Natural killer cell (primary cell): ENCODE measurements around the gene DBN1. TPM values are rescaled to one million over a fixed set of nuclear protein-coding genes. Genes with fewer than 3 reads are reported as not detected.

ENCODE experiments used
- ATAC-seq, 3 donors: fragments of 150-1000 bp in 2 of 3; fragments of 200-7000 bp in 1 of 3; cut with Tn5 transposase; 1 replicate in 1 of 3; 2 replicates in 2 of 3; pipeline ENCODE4 v1.10.0; 2021; ENCODE audit warnings: mild to moderate bottlenecking in 2 of 3, moderate library complexity in 2 of 3
- DNase-seq, 2 donors: peaks; one replicate each; pipeline versions ENCODE4 v3.0.0 to v3.0.0-alpha.2; 2013 to 2021; ENCODE audit warnings: mixed read lengths in 1 of 2
- H3K27ac ChIP-seq: one replicate; pipeline ENCODE4 v1.5.1; 2013; ENCODE audit warnings: mild to moderate bottlenecking, low read length
- H3K27me3 ChIP-seq: one replicate; pipeline ENCODE4 v1.6.1; 2013; ENCODE audit warnings: low read length; ENCODE audit not compliant: control insufficient read depth, insufficient read depth
- H3K36me3 ChIP-seq: one replicate; pipeline ENCODE4 v1.6.1; 2013; ENCODE audit warnings: low read length; ENCODE audit not compliant: control insufficient read depth, insufficient read depth
- H3K4me1 ChIP-seq: one replicate; pipeline ENCODE4 v1.6.1; 2013; ENCODE audit warnings: low read length; ENCODE audit not compliant: control insufficient read depth, insufficient read depth
- H3K4me3 ChIP-seq: one replicate; pipeline ENCODE4 v1.5.1; 2013; ENCODE audit warnings: low read length
- H3K9me3 ChIP-seq: one replicate; pipeline ENCODE4 v1.6.1; 2013; ENCODE audit warnings: low read length; ENCODE audit not compliant: control insufficient read depth, insufficient read depth
- H3K27ac Mint-ChIP-seq, 2 donors: one replicate each; pipeline ENCODE4 v1.8.0; 2022; ENCODE audit warnings: mild to moderate bottlenecking in 2 of 2, mixed read lengths in 2 of 2, moderate library complexity in 1 of 2
- H3K27me3 Mint-ChIP-seq, 2 donors: one replicate each; pipeline ENCODE4 v1.8.0; 2022; ENCODE audit warnings: low read depth in 2 of 2, mixed read lengths in 2 of 2
- H3K36me3 Mint-ChIP-seq: one replicate; pipeline ENCODE4 v1.8.0; 2022; ENCODE audit warnings: mixed read lengths
- H3K4me1 Mint-ChIP-seq, 2 donors: one replicate each; pipeline ENCODE4 v1.8.0; 2022; ENCODE audit warnings: mixed read lengths in 2 of 2
- H3K4me3 Mint-ChIP-seq: one replicate; pipeline ENCODE4 v1.8.0; 2022; ENCODE audit warnings: mild to moderate bottlenecking, moderate library complexity, mixed read lengths
- H3K9me3 Mint-ChIP-seq, 2 donors: one replicate each; pipeline ENCODE4 v1.8.0; 2022; ENCODE audit warnings: mixed read lengths in 2 of 2
- CTCF ChIP-seq: fragments of 200-600 bp; IDR thresholded peaks from one replicate; pipeline ENCODE4 v1.8.0; 2022; ENCODE audit warnings: antibody characterized with exemption
- WGBS: methylation state at CpG from one replicate; pipeline ENCODE4 v1.1.7; 2013; ENCODE audit warnings: missing lambda C conversion rate; ENCODE audit not compliant: insufficient coverage; 5-methylcytosine and 5-hydroxymethylcytosine counted together
- intact Hi-C: fragments of 100-400 bp; cut with micrococcal nuclease; formaldehyde crosslinking; loops from one replicate; pipeline ENCODE4 v1.14.2; 2022
- total RNA-seq, 4 donors: library from RNA; stranded (reverse); fragments of 120-200 nt in 1 of 4; gene quantifications; one replicate each; pipeline versions ENCODE4 v1.2.3 to v1.2.4, GENCODE V29; 2013 to 2022

DBN1 gene
- total RNA-seq, 3 donors from 2014 or later (not counting 1 experiment from before 2014, with no cell fraction given) = 13.7 to 25.2 (median 15.0) TPM

GRCh38 chr5:177455661-177456590 lies 17.5 kb downstream of the DBN1 start:
- H3K27me3 ChIP-seq = no peaks in the 10 kb centered on the region

GRCh38 chr5:177455036-177455660 lies 18.3 kb downstream of the DBN1 start:
- Histone ChIP-seq H3K4me3 (peak overlapping the region; percentile 64), H3K36me3 (no peaks in the 10 kb centered on the region), H3K27ac (peak overlapping the region; percentile 91), H3K4me1 (peaks cover 34% of the 10 kb centered on the region), H3K9me3 (no peaks in the 10 kb centered on the region), H3K27me3 (no peaks in the 10 kb centered on the region)
- ATAC-seq = peak; percentile 44 to 66 (median 52)
- peaks cover 15 to 31% of the 10 kb centered on the region in 2 donors for H3K4me1 Mint-ChIP-seq
- H3K27ac Mint-ChIP-seq = peak overlapping the region; percentile 85 to 90
- DNase-seq = peak; percentile 89 to 95
- TF ChIP-seq CTCF = peak; percentile 74
- under 1% methylated on average over 80 of the region's 80 CpGs for WGBS
- H3K27me3 Mint-ChIP-seq = no peaks in the 10 kb centered on the region
- intact Hi-C loops = loop anchor here (1.0 to 5.0 kb wide), 2 partner anchors 29 to 153 kb away; partner anchors contain the start of genes GRK6, PRELID1 and RAB24
- no peaks in the 10 kb centered on the region for H3K9me3 Mint-ChIP-seq
- H3K4me3 Mint-ChIP-seq = peak overlapping the region; percentile 86
- no peaks in the 10 kb centered on the region for H3K36me3 Mint-ChIP-seq

More at GRCh38 chr5:177455661-177456590, 17.5 kb downstream of the DBN1 start:
- Mint-ChIP-seq H3K4me1 (peaks cover 15 to 26% of the 10 kb centered on the region in 2 donors), H3K27ac (peak overlapping the region; percentile 85 to 90), H3K4me3 (peak overlapping the region; percentile 86), H3K36me3 (no peaks in the 10 kb centered on the region), H3K9me3 (no peaks in the 10 kb centered on the region), H3K27me3 (no peaks in the 10 kb centered on the region)
- ATAC-seq (peak; percentile 32 to 66 (median 39)), DNase-seq (peak; percentile 89 to 96)
- Histone ChIP-seq H3K4me1 (peaks cover 34% of the 10 kb centered on the region), H3K27ac (peak overlapping the region; percentile 88), H3K4me3 (peak overlapping the region; percentile 64), H3K36me3 (no peaks in the 10 kb centered on the region), H3K9me3 (no peaks in the 10 kb centered on the region)
- WGBS = under 1% methylated on average over 76 of the region's 76 CpGs
- intact Hi-C loops = loop anchor here (1.0 to 5.0 kb wide), 4 partner anchors 30 to 154 kb away; partner anchors contain the start of genes GRK6, PDLIM7, PRELID1 and RAB24
- TF ChIP-seq CTCF = peak; percentile 99

- DNase-seq = peak; percentile 97 to 99
- Histone ChIP-seq H3K36me3 (no peaks in the 10 kb centered on the region), H3K4me3 (peak overlapping the region; percentile 45), H3K27ac (peak overlapping the region; percentile 91), H3K4me1 (peaks cover 36% of the 10 kb centered on the region), H3K9me3 (no peaks in the 10 kb centered on the region), H3K27me3 (no peaks in the 10 kb centered on the region)
- peak; percentile 57 to 80 (median 63) for ATAC-seq
- intact Hi-C loops = loop anchor here (1.0 to 5.0 kb wide), 5 partner anchors 8 to 152 kb away; partner anchors contain the start of genes GRK6, PRELID1, PRR7 and RAB24
- peak; percentile 77 for TF ChIP-seq CTCF
- under 1% methylated on average over 84 of the region's 84 CpGs for WGBS
- no peaks in the 10 kb centered on the region for H3K36me3 Mint-ChIP-seq
- H3K4me3 Mint-ChIP-seq = peak overlapping the region; percentile 86
- H3K9me3 Mint-ChIP-seq = no peaks in the 10 kb centered on the region
- peak overlapping the region; percentile 85 to 90 for H3K27ac Mint-ChIP-seq
- H3K4me1 Mint-ChIP-seq = peaks cover 15 to 31% of the 10 kb centered on the region in 2 donors
- H3K27me3 Mint-ChIP-seq = no peaks in the 10 kb centered on the region
Measured at GRCh38 chr5:177454397-177455035, 18.9 kb downstream of the DBN1 start.
